Activated CD4-positive, alpha-beta T cell treated with anti-CD3 and anti-CD28 coated beads, Interleukin-2, amount 50 U/mL, for 48 hours (primary cell): ENCODE data around the gene MAD2L1.
A peak's percentile ranks its signal among the peaks of the same experiment; 100 is the strongest.
"Not testable (repeated sequence)": the region's sequence is repeated elsewhere in the genome, so short reads cannot be mapped to it uniquely, and the experiment has no call there.

Source experiments
- DNase-seq, 2 experiments: peaks; one replicate each; pipeline ENCODE4 v3.0.0-alpha.2; 2020

MAD2L1 gene

DNA sequence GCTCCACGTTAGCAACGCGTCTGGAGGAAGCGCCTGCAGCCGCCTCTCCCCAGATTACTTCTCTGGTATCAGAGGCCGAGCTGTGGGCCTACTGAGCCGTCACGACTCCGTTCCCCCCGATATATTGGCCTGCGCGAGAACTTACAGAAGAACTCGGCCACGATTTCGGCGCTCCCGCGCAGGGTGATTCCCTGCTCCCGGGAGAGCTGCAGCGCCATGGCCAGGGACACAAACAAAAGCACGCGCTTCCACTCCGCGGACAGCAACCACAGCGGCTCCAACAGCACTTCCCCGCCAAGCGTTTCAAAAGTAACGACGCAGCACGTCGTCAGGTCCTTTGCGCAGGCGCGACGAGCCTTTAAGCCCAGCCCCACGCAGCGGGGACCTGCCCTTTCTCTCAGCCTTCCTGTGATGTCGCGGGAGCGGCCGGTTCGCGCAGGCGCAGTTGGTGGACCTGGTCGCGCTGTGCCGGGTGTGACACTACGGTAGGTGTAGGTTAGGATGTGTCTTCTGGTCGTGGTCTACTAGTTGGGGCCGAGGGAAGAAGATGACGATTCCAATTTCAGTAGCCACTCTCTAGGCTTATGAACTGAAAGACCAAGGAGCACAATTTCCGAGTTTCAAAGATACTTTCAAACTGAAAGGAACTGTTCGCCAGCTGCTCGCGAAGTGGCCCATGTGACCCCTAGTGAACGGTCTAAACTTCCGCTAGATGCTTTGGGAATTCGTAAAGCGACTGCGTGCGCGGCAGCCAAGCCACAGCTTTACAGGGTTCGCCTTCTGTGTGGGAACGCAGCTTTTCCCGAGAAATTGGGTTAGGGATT, at the start of gene MAD2L1:
TSS of gene MAD2L1 (minus strand) at position 332 of the 824 bp plus-strand sequence. CDS start at position 218, 114 bp downstream.
- DNase-seq: peak; percentile 98

- DNase-seq: no peak
Measured at GRCh38 chr4:120111745-120112144, 45.1 kb upstream of the MAD2L1 start.

GRCh38 chr4:120109406-120109805, 42.8 kb upstream of the MAD2L1 start:
- DNase-seq: no peak

DNA sequence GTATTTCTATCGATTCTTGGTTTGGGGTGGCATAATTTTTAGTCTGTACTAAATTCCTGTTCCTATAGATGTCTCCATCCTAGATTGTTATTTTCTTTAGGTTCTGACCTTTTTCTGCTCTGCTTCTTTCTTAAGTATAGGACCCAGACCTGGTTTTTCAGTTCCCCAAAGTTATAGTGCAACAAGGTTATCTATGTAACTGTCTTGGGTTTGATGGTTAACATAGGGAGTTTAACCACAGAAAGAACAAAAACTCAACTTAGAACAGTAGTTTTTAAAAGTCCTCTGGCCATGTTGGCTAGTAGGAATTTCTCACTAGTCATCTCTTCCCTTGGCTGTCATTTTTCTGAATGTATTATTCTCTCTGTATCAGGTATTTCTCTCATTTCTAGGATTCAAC, 38.8 kb upstream of the MAD2L1 start:
- no peak for DNase-seq

DNA sequence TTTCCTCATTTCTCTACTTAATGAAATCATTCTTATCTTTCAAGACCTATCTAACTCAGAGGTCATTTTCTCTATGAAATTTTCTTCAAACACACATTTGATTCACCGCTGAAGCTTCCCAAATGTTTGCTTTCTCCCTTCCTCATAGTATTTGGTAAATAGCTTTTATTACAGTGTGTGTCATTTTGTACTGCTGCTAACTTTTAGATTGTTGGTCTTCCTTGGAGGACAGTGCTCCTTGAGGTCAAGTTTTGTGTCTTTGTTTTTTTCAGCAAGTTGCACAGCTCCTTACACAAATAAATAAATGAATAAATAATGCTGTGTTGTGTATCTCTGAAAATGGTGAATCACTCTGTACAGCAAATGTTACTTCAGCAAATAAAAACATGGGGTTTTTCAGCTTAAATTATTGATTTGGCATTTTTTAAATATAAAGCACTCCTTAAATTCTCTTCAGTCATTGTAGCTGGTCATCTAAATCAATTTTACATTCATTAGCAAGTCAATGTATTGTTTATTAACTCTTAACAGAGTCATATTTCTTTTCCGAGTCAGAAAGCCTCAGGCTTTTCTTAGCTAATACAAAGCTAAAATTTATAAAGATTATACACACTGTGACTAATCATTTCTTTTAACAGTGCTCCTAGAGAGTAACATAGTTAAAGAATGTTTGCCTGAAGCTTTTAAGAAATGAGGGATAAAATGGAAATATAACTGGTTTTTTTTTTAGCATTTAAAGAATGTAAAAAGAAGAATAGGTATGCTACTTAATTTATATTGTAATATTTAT, 30.1 kb upstream of the MAD2L1 start:
- no peak for DNase-seq

GRCh38 chr4:120088507-120088906, 21.9 kb upstream of the MAD2L1 start:
- no peak for DNase-seq

DNA sequence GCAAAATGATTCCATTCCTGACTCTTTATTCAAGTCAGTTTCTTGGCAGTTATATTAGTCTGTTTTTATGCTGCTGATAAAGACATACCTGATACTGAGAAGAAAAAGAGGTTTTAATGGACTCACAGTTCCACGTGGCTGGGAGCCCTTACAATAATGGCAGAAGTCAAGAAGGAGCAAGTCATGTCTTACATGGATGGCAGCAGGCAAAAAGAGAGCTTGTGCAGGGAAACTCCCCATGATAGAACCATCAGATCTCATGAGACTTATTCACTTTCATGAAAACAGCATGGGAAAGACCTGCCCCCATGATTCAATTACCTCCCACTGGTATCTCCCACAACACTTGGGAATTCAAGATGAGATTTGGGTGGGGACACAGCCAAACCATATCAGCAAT, 21.4 kb upstream of the MAD2L1 start:
- not testable (repeated sequence) for DNase-seq

DNA sequence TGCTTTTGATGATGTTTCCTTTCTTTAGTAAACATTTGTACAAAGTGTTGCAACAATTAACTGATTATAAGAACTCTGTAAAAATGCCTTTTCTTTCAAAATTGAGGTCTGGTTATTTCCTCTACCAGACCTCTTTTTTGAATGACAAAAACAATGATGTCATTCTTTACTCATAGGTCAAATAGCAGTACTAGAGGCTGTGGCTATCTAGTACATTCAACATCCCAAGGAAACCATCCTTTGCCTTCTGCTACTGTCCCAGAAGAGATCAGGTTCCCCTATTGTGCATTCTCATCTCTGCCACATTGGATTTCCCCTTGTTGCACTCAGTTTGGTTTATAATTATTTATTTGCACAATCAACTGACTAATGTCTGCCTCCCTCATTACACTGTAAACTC, 19.1 kb upstream of the MAD2L1 start:
- DNase-seq: no peak

GRCh38 chr4:120084327-120084726, 17.7 kb upstream of the MAD2L1 start:
- DNase-seq: no peak

DNA sequence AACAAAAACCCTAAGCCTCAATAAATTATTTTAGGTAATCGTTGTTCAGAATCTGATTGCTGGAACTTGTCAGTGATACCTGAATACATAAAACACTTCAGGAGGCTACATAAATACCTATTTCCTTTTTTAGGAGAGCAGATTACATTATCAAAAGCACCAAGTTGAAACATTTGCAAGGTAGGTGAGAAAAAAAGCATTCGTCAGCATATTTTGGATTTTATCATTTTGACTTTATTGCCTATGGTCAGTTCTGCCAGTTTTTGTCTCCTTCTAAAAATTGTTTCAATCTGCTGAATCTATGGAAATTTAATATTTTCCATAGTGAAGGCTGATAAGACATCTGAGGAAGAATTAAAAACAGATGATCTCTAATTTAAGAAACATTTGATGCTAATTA, 16.5 kb upstream of the MAD2L1 start:
- no peak for DNase-seq

- no peak for DNase-seq
Measured at GRCh38 chr4:120082251-120082650, 15.6 kb upstream of the MAD2L1 start.

- no peak for DNase-seq
Measured at GRCh38 chr4:120081726-120082125, 15.1 kb upstream of the MAD2L1 start.

DNA sequence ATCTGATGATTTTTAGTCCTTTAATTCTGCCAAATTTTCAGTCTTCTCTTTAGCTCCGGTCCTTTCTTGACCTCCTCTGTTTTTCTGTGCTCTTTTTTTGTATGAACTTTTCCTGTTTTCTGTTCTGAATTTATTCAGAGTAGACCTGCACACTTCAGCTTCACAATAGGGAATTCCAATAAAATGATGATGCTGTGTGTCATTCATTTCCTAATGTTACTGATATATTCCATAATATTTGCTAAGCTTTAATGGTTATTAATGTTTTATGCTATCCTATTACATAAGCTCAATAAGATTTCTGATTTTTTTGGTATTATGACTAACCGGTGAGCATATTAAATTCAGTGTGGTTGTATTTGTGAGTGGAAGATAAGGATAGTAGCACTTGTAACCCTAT, 13.9 kb upstream of the MAD2L1 start:
- no peak for DNase-seq

DNA sequence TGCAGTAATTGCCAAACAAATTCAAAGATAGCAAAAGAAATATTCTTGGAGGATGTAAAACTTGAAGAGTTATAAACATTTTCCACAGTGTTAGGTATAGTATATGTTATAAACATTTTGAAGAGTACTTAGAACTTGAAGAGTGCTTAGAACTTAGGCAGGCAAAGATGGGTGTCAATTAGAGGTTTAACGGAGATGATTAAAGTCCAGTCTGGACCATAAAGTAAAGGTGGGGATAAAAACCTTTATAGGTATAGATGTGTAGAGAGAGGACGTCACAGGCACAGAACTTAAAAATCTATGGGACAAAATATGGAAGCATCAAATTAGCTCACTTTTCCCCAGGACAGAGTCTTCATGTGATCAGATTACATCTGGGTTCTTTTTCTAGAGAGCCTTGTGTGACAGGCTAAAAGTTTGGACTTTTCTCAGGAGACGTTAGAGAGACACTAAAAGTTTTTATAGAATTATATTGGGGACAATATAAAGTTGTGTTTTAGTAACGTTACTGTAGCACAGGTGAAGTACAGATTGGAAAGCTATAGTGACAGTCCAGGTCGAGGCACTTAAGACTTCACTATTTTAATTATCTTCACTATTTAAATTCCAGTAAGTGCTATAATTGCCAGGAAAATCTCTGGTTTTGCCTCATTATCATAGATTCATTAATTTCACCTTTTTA, 13.3 kb upstream of the MAD2L1 start:
- DNase-seq: no peak

- no peak for DNase-seq
Measured at GRCh38 chr4:120078216-120078615, 11.6 kb upstream of the MAD2L1 start.

GRCh38 chr4:120071192-120071795, 4.6 kb upstream of the MAD2L1 start:
- DNase-seq: peak in 1 of 2 experiments; percentile 32

- no peak for DNase-seq
Measured at GRCh38 chr4:120070196-120070595, 3.5 kb upstream of the MAD2L1 start.

DNA sequence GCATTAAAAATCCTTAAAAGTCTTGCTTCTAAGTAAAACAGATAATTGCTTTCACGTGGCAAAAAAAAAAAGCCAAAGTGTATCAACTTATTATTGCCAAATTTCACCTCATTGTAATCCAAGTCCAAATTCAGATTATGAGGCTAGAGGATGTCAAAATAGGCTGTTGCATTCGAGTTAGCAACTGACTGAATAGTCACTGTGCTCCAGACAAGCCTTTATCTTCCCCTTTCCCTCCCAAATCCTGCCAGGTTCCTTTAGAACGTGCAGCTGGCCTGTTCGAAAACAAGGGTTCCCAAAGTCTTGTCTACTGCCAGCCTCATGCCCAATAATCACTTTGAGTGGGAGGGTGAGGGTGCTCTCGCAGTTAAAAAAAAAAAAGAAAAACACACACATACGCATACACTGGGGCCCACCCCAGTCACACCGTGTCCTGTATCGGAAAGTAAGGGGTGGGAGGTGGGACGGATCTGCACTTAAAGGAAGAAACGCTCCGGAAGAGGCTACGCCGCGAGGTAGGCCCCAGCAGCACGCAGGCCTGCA, 603 bp downstream of the MAD2L1 start:
- no peak for DNase-seq

GRCh38 chr4:120064887-120065286, 1.8 kb downstream of the MAD2L1 start:
- no peak for DNase-seq

- not testable (repeated sequence) for DNase-seq
Measured at GRCh38 chr4:120063711-120064110, 2.9 kb downstream of the MAD2L1 start.

DNA sequence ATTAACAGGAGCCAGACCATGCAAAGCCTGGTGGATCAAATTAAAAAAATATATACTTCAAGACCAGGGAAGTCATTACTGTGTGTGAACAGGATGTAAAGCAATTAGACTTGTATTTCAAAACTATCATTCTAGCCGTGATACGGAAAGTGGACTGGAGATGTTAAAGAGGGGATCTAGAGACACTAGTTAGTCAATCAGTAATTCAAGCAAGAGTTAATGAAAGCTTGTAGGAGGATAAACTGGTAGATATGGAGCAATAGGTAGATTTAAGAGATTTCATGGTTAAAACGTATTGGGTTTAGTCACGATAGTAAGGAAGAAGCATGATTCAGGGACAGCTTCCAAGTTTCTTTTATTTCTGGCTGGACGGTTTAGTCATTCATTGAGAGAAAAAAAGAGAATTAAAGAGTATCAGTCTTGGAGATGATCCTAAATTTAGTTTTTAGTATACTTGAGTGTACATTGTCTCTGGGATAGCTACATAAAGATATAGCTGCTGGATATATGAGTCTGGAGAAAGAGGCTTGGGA, 3.9 kb downstream of the MAD2L1 start:
- no peak for DNase-seq

- DNase-seq: no peak
Measured at GRCh38 chr4:120059036-120059435, 7.6 kb downstream of the MAD2L1 start.

GRCh38 chr4:120057416-120057815, 9.2 kb downstream of the MAD2L1 start:
- no peak for DNase-seq
